Measurements from ENCODE around the gene RSPH6A.
A peak's percentile ranks its signal among the peaks of the same experiment; 100 is the strongest.

The RSPH6A gene

GRCh38 chr19:45825263-45825605 is 10.1 kb upstream of the RSPH6A start:
- Histone ChIP-seq H3K4me3 (ENCODE audit: extremely low read depth, insufficient read depth, low read length, poor library complexity, severe bottlenecking) (no peak overlapping the region), H3K9me3 (ENCODE audit: control insufficient read depth, low read length) (no peaks in the 10 kb centered on the region), H3K4me1 (ENCODE audit: control insufficient read depth, insufficient read depth, low read length, poor library complexity, severe bottlenecking) (no peaks in the 10 kb centered on the region), H3K36me3 (ENCODE audit: control insufficient read depth, insufficient read depth, low read length) (peaks cover 97% of the 10 kb centered on the region), H3K27ac (ENCODE audit: low read depth, low read length, severe bottlenecking) (no peak overlapping the region)
- 92 to 96% methylated on average over 4 to 5 of the region's 8 CpGs for WGBS, 2 experiments (ENCODE audit: insufficient coverage in 2 of 2)

- H3K27ac ChIP-seq (ENCODE audit: low read depth, low read length, severe bottlenecking): no peak overlapping the region
- WGBS, 2 experiments (ENCODE audit: insufficient coverage in 2 of 2): 95 to 96% methylated on average over 23 to 26 of the region's 26 CpGs
- no peaks in the 10 kb centered on the region for H3K9me3 ChIP-seq (ENCODE audit: control insufficient read depth, low read length)
- H3K4me1 ChIP-seq (ENCODE audit: control insufficient read depth, insufficient read depth, low read length, poor library complexity, severe bottlenecking): no peaks in the 10 kb centered on the region
- H3K4me3 ChIP-seq (ENCODE audit: extremely low read depth, insufficient read depth, low read length, poor library complexity, severe bottlenecking): no peak overlapping the region
- peaks cover 97% of the 10 kb centered on the region for H3K36me3 ChIP-seq (ENCODE audit: control insufficient read depth, insufficient read depth, low read length)
Measured at GRCh38 chr19:45824531-45825262, 9.6 kb upstream of the RSPH6A start.

GRCh38 chr19:45824041-45824471 is 8.9 kb upstream of the RSPH6A start:
- H3K4me3 ChIP-seq (ENCODE audit: extremely low read depth, insufficient read depth, low read length, poor library complexity, severe bottlenecking): no peak overlapping the region
- no peaks in the 10 kb centered on the region for H3K4me1 ChIP-seq (ENCODE audit: control insufficient read depth, insufficient read depth, low read length, poor library complexity, severe bottlenecking)
- no peak overlapping the region for H3K27ac ChIP-seq (ENCODE audit: low read depth, low read length, severe bottlenecking)
- WGBS, 2 experiments (ENCODE audit: insufficient coverage in 2 of 2): 92 to 95% methylated on average over 12 of the region's 12 CpGs
- H3K9me3 ChIP-seq (ENCODE audit: control insufficient read depth, low read length): no peaks in the 10 kb centered on the region
- peaks cover 90% of the 10 kb centered on the region for H3K36me3 ChIP-seq (ENCODE audit: control insufficient read depth, insufficient read depth, low read length)

- 98% methylated on average over 7 to 11 of the region's 12 CpGs for WGBS, 2 experiments (ENCODE audit: insufficient coverage in 2 of 2)
- no peaks in the 10 kb centered on the region for H3K9me3 ChIP-seq (ENCODE audit: control insufficient read depth, low read length)
- H3K27ac ChIP-seq (ENCODE audit: low read depth, low read length, severe bottlenecking): no peak overlapping the region
- H3K36me3 ChIP-seq (ENCODE audit: control insufficient read depth, insufficient read depth, low read length): peaks cover 82% of the 10 kb centered on the region
- H3K4me1 ChIP-seq (ENCODE audit: control insufficient read depth, insufficient read depth, low read length, poor library complexity, severe bottlenecking): no peaks in the 10 kb centered on the region
- no peak overlapping the region for H3K4me3 ChIP-seq (ENCODE audit: extremely low read depth, insufficient read depth, low read length, poor library complexity, severe bottlenecking)
Measured at GRCh38 chr19:45823182-45823581, 8.1 kb upstream of the RSPH6A start.

- Histone ChIP-seq H3K9me3 (ENCODE audit: control insufficient read depth, low read length) (no peaks in the 10 kb centered on the region), H3K36me3 (ENCODE audit: control insufficient read depth, insufficient read depth, low read length) (peaks cover 77% of the 10 kb centered on the region), H3K4me1 (ENCODE audit: control insufficient read depth, insufficient read depth, low read length, poor library complexity, severe bottlenecking) (peaks cover 2% of the 10 kb centered on the region), H3K27ac (ENCODE audit: low read depth, low read length, severe bottlenecking) (no peak overlapping the region), H3K4me3 (ENCODE audit: extremely low read depth, insufficient read depth, low read length, poor library complexity, severe bottlenecking) (no peak overlapping the region)
- WGBS, 2 experiments (ENCODE audit: insufficient coverage in 2 of 2): 100% methylated on average over 1 of the region's 5 CpGs
Measured at GRCh38 chr19:45822716-45823115, 7.6 kb upstream of the RSPH6A start.

GRCh38 chr19:45821570-45821969 is 6.5 kb upstream of the RSPH6A start:
- H3K36me3 ChIP-seq (ENCODE audit: control insufficient read depth, insufficient read depth, low read length): peaks cover 66% of the 10 kb centered on the region
- H3K9me3 ChIP-seq (ENCODE audit: control insufficient read depth, low read length): no peaks in the 10 kb centered on the region
- no peak overlapping the region for H3K4me3 ChIP-seq (ENCODE audit: extremely low read depth, insufficient read depth, low read length, poor library complexity, severe bottlenecking)
- WGBS, 2 experiments (ENCODE audit: insufficient coverage in 2 of 2): 86 to 88% methylated on average over 8 to 10 of the region's 10 CpGs
- H3K4me1 ChIP-seq (ENCODE audit: control insufficient read depth, insufficient read depth, low read length, poor library complexity, severe bottlenecking): peaks cover 8% of the 10 kb centered on the region
- no peak overlapping the region for H3K27ac ChIP-seq (ENCODE audit: low read depth, low read length, severe bottlenecking)

GRCh38 chr19:45821103-45821521 is 6.0 kb upstream of the RSPH6A start:
- H3K27ac ChIP-seq (ENCODE audit: low read depth, low read length, severe bottlenecking): no peak overlapping the region
- H3K9me3 ChIP-seq (ENCODE audit: control insufficient read depth, low read length): no peaks in the 10 kb centered on the region
- no peak overlapping the region for H3K4me3 ChIP-seq (ENCODE audit: extremely low read depth, insufficient read depth, low read length, poor library complexity, severe bottlenecking)
- 92 to 97% methylated on average over 8 of the region's 8 CpGs for WGBS, 2 experiments (ENCODE audit: insufficient coverage in 2 of 2)
- H3K36me3 ChIP-seq (ENCODE audit: control insufficient read depth, insufficient read depth, low read length): peaks cover 62% of the 10 kb centered on the region
- H3K4me1 ChIP-seq (ENCODE audit: control insufficient read depth, insufficient read depth, low read length, poor library complexity, severe bottlenecking): peaks cover 12% of the 10 kb centered on the region

GRCh38 chr19:45820413-45821102 is 5.5 kb upstream of the RSPH6A start:
- peaks cover 12% of the 10 kb centered on the region for H3K4me1 ChIP-seq (ENCODE audit: control insufficient read depth, insufficient read depth, low read length, poor library complexity, severe bottlenecking)
- WGBS, 2 experiments (ENCODE audit: insufficient coverage in 2 of 2): 91 to 95% methylated on average over 15 to 19 of the region's 20 CpGs
- H3K36me3 ChIP-seq (ENCODE audit: control insufficient read depth, insufficient read depth, low read length): peaks cover 56% of the 10 kb centered on the region
- no peak overlapping the region for H3K4me3 ChIP-seq (ENCODE audit: extremely low read depth, insufficient read depth, low read length, poor library complexity, severe bottlenecking)
- no peak overlapping the region for H3K27ac ChIP-seq (ENCODE audit: low read depth, low read length, severe bottlenecking)
- no peaks in the 10 kb centered on the region for H3K9me3 ChIP-seq (ENCODE audit: control insufficient read depth, low read length)

- H3K4me1 ChIP-seq (ENCODE audit: control insufficient read depth, insufficient read depth, low read length, poor library complexity, severe bottlenecking): peaks cover 18% of the 10 kb centered on the region
- H3K4me3 ChIP-seq (ENCODE audit: extremely low read depth, insufficient read depth, low read length, poor library complexity, severe bottlenecking): no peak overlapping the region
- H3K27ac ChIP-seq (ENCODE audit: low read depth, low read length, severe bottlenecking): no peak overlapping the region
- H3K9me3 ChIP-seq (ENCODE audit: control insufficient read depth, low read length): no peaks in the 10 kb centered on the region
- 97 to 100% methylated on average over 3 to 6 of the region's 6 CpGs for WGBS, 2 experiments (ENCODE audit: insufficient coverage in 2 of 2)
- peaks cover 48% of the 10 kb centered on the region for H3K36me3 ChIP-seq (ENCODE audit: control insufficient read depth, insufficient read depth, low read length)
Measured at GRCh38 chr19:45819769-45820168, 4.7 kb upstream of the RSPH6A start.

GRCh38 chr19:45817725-45818301 is 2.7 kb upstream of the RSPH6A start:
- WGBS, 2 experiments (ENCODE audit: insufficient coverage in 2 of 2): 74 to 75% methylated on average over 18 of the region's 19 CpGs
- H3K9me3 ChIP-seq (ENCODE audit: control insufficient read depth, low read length): no peaks in the 10 kb centered on the region
- peak overlapping the region; percentile 45 for H3K27ac ChIP-seq (ENCODE audit: low read depth, low read length, severe bottlenecking)
- no peak overlapping the region for H3K4me3 ChIP-seq (ENCODE audit: extremely low read depth, insufficient read depth, low read length, poor library complexity, severe bottlenecking)
- peaks cover 33% of the 10 kb centered on the region for H3K36me3 ChIP-seq (ENCODE audit: control insufficient read depth, insufficient read depth, low read length)
- peaks cover 18% of the 10 kb centered on the region for H3K4me1 ChIP-seq (ENCODE audit: control insufficient read depth, insufficient read depth, low read length, poor library complexity, severe bottlenecking)

Measured in mesodermal cell (in vitro differentiated cells).